ENCODE measurements around the gene MED28.

DNA sequence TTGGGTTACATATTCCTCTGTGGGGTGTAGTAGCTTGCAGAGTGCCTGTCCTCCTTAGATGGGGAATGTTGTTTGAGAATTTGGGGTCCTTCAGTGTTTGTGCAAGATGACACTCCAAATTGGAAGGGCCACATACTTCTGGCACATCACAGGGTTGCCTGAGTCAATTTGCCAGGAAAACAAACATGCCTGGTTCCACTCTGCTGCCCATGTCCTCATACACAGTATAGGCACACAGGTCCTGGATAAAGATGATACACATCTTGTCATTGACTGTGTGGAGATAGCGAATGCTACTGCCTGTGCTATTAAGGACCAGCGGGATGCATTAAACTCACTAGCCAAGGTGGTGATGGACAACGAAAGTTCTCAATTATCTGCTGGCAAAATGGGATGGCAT is 48.6 kb upstream of the MED28 start:
- TF ChIP-seq, protein P1, sequence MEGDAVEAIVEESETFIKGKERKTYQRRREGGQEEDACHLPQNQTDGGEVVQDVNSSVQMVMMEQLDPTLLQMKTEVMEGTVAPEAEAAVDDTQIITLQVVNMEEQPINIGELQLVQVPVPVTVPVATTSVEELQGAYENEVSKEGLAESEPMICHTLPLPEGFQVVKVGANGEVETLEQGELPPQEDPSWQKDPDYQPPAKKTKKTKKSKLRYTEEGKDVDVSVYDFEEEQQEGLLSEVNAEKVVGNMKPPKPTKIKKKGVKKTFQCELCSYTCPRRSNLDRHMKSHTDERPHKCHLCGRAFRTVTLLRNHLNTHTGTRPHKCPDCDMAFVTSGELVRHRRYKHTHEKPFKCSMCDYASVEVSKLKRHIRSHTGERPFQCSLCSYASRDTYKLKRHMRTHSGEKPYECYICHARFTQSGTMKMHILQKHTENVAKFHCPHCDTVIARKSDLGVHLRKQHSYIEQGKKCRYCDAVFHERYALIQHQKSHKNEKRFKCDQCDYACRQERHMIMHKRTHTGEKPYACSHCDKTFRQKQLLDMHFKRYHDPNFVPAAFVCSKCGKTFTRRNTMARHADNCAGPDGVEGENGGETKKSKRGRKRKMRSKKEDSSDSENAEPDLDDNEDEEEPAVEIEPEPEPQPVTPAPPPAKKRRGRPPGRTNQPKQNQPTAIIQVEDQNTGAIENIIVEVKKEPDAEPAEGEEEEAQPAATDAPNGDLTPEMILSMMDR (IDR thresholded peaks at IDR 0.05), result no peak
- TF ChIP-seq, protein P2, sequence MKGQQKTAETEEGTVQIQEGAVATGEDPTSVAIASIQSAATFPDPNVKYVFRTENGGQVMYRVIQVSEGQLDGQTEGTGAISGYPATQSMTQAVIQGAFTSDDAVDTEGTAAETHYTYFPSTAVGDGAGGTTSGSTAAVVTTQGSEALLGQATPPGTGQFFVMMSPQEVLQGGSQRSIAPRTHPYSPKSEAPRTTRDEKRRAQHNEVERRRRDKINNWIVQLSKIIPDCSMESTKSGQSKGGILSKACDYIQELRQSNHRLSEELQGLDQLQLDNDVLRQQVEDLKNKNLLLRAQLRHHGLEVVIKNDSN (CRISPR knock-in tag; IDR thresholded peaks at IDR 0.05), result no peak
- TF ChIP-seq, protein P3, sequence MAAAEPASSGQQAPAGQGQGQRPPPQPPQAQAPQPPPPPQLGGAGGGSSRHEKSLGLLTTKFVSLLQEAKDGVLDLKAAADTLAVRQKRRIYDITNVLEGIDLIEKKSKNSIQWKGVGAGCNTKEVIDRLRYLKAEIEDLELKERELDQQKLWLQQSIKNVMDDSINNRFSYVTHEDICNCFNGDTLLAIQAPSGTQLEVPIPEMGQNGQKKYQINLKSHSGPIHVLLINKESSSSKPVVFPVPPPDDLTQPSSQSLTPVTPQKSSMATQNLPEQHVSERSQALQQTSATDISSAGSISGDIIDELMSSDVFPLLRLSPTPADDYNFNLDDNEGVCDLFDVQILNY (CRISPR knock-in tag; IDR thresholded peaks at IDR 0.05), result no peak
- TF ChIP-seq RORB (CRISPR knock-in tag; IDR thresholded peaks at IDR 0.05) (no peak), ZNF416 (CRISPR knock-in tag; IDR thresholded peaks at IDR 0.05) (no peak), NR2C2 (CRISPR knock-in tag; IDR thresholded peaks at IDR 0.05) (no peak), RELA (CRISPR knock-in tag; IDR thresholded peaks at IDR 0.05; ENCODE audit: borderline replicate concordance) (no peak)
- TF ChIP-seq, protein P4, sequence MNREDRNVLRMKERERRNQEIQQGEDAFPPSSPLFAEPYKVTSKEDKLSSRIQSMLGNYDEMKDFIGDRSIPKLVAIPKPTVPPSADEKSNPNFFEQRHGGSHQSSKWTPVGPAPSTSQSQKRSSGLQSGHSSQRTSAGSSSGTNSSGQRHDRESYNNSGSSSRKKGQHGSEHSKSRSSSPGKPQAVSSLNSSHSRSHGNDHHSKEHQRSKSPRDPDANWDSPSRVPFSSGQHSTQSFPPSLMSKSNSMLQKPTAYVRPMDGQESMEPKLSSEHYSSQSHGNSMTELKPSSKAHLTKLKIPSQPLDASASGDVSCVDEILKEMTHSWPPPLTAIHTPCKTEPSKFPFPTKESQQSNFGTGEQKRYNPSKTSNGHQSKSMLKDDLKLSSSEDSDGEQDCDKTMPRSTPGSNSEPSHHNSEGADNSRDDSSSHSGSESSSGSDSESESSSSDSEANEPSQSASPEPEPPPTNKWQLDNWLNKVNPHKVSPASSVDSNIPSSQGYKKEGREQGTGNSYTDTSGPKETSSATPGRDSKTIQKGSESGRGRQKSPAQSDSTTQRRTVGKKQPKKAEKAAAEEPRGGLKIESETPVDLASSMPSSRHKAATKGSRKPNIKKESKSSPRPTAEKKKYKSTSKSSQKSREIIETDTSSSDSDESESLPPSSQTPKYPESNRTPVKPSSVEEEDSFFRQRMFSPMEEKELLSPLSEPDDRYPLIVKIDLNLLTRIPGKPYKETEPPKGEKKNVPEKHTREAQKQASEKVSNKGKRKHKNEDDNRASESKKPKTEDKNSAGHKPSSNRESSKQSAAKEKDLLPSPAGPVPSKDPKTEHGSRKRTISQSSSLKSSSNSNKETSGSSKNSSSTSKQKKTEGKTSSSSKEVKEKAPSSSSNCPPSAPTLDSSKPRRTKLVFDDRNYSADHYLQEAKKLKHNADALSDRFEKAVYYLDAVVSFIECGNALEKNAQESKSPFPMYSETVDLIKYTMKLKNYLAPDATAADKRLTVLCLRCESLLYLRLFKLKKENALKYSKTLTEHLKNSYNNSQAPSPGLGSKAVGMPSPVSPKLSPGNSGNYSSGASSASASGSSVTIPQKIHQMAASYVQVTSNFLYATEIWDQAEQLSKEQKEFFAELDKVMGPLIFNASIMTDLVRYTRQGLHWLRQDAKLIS (CRISPR knock-in tag; IDR thresholded peaks at IDR 0.05; ENCODE audit: borderline replicate concordance), result no peak
- TF ChIP-seq, protein P5, sequence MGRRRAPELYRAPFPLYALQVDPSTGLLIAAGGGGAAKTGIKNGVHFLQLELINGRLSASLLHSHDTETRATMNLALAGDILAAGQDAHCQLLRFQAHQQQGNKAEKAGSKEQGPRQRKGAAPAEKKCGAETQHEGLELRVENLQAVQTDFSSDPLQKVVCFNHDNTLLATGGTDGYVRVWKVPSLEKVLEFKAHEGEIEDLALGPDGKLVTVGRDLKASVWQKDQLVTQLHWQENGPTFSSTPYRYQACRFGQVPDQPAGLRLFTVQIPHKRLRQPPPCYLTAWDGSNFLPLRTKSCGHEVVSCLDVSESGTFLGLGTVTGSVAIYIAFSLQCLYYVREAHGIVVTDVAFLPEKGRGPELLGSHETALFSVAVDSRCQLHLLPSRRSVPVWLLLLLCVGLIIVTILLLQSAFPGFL (CRISPR knock-in tag; IDR thresholded peaks at IDR 0.05; ENCODE audit: borderline replicate concordance), result no peak
- TF ChIP-seq, protein P6, sequence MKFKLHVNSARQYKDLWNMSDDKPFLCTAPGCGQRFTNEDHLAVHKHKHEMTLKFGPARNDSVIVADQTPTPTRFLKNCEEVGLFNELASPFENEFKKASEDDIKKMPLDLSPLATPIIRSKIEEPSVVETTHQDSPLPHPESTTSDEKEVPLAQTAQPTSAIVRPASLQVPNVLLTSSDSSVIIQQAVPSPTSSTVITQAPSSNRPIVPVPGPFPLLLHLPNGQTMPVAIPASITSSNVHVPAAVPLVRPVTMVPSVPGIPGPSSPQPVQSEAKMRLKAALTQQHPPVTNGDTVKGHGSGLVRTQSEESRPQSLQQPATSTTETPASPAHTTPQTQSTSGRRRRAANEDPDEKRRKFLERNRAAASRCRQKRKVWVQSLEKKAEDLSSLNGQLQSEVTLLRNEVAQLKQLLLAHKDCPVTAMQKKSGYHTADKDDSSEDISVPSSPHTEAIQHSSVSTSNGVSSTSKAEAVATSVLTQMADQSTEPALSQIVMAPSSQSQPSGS (CRISPR knock-in tag; IDR thresholded peaks at IDR 0.05; ENCODE audit: borderline replicate concordance, low read depth), result no peak
- TF ChIP-seq, protein P7, sequence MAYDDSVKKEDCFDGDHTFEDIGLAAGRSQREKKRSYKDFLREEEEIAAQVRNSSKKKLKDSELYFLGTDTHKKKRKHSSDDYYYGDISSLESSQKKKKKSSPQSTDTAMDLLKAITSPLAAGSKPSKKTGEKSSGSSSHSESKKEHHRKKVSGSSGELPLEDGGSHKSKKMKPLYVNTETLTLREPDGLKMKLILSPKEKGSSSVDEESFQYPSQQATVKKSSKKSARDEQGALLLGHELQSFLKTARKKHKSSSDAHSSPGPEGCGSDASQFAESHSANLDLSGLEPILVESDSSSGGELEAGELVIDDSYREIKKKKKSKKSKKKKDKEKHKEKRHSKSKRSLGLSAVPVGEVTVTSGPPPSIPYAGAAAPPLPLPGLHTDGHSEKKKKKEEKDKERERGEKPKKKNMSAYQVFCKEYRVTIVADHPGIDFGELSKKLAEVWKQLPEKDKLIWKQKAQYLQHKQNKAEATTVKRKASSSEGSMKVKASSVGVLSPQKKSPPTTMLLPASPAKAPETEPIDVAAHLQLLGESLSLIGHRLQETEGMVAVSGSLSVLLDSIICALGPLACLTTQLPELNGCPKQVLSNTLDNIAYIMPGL (CRISPR knock-in tag; IDR thresholded peaks at IDR 0.05), result no peak
- TF ChIP-seq, protein P8, sequence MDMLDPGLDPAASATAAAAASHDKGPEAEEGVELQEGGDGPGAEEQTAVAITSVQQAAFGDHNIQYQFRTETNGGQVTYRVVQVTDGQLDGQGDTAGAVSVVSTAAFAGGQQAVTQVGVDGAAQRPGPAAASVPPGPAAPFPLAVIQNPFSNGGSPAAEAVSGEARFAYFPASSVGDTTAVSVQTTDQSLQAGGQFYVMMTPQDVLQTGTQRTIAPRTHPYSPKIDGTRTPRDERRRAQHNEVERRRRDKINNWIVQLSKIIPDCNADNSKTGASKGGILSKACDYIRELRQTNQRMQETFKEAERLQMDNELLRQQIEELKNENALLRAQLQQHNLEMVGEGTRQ (CRISPR knock-in tag; IDR thresholded peaks at IDR 0.05), result no peak
